HG03196 (cell line): ENCODE results near the gene ATP1B3.
"Not testable (repeated sequence)": the region's sequence is repeated elsewhere in the genome, so short reads cannot be mapped to it uniquely, and the experiment has no call there.

Source experiments
- ATAC-seq: cut with Tn5 transposase; IDR thresholded peaks from one replicate; pipeline ENCODE4 v1.9.1; 2021; ENCODE audit not compliant: unreplicated experiment

The ATP1B3 gene

DNA sequence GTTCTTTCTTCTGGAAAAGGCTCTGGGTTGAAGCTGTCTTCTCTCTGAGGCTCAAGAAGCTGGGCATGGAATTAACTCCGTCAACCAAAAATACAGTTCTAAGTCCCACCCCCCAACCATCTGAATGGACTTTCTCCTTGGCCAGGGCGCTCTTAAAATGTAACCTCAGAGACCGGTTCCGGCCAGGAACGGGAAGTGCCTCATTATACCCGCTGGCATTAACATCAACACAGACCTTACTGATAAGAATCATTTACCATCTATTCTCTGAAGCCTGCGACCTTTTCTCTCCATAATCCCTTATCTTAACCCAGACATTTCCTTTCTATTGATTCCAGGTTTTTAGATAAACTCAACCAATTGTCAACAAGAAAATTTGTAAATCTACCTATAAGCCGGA lies 64.7 kb downstream of the ATP1B3 start:
- ATAC-seq: no peak

DNA sequence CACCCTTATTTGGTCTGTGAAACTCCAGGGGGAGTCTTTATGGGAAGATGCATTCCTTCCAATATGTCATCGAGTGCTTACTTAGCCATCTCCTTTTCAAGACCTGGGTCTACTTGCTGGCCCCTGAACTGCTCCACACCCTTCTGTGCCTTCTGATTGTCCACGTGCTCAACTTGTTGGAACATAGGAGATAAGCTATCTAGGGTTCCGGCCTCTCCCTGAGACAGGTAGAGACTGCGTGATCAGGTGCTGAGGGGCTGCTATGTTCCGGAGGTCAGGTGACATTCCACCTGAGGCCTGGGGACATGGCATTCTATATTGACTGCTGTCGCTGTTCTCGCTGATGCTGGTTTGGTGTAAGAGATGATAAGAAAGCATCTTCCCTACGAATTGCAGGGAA lies 65.6 kb downstream of the ATP1B3 start:
- ATAC-seq: no peak

DNA sequence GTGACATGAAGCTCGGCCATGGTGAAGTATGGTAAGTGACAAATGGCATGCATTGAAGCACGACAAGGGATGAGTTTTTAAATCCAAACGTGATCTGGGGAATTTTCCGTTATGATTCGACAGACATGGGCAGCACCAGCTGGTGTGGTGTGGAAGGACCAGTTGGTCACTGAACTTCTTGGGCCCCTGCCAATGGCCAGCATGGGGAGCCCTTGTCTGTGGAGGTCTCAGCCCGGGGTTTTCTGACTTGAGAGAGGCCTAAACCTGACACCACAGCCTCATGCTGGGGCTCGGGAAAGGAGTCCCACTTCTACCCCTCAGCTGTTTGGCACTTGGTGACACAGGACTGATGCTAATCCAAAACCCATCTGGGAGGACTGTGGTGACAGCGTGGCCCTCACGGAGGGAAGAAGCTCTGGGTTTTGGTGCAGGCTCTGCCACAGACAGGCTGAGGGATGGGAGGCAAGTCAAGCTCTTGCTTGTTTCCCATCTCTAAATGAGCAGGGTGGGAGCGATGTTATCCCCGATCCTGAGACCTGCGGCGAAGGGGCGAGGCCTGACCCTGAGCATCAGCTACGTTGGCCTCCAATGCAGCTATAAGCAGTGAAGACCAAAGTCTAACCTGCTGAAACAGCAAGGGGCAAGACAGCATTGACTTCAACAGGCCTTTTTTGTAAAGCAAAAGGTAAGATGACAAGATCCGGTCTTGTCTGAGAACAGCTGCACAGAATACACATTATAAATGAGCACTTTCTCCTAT lies 69.5 kb downstream of the ATP1B3 start:
- no peak for ATAC-seq

DNA sequence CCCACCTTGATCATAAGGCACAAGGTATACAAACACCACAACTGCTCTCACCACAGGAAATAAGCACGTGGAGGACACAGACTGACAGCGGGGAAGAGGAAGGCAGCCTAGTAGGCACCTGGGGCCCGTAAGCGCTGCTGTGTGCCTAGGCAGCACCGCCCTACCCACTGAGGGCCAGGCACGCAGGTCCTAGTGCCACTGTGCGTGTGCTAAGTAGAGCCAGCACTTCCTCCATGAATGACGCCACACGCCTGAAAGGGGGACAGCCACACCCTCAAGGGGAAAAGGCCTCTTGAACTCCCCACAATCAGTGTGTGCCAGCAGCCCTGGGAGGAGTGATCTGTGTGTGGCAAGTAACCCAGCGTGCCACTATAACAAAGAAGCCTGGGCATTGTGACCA lies 73.0 kb downstream of the ATP1B3 start:
- no peak for ATAC-seq

DNA sequence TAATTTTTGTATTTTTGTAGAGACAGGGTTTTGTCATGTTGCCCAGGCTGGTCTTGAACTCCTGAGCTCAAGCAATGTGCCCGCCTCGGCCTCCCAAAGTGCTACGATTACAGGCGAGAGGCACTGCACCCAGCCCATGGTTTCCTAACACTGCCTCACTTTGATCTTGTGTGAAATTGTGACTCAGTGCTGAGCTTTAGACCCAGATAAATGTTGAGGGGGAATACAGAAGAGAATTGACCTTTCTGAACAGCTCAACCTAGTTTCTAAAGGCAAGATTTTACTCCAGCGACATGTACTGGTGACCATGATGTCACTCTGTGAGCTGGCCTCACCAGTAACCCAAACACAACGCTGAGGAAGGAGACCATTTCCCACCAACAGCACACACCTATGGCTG lies 73.5 kb downstream of the ATP1B3 start:
- no peak for ATAC-seq

DNA sequence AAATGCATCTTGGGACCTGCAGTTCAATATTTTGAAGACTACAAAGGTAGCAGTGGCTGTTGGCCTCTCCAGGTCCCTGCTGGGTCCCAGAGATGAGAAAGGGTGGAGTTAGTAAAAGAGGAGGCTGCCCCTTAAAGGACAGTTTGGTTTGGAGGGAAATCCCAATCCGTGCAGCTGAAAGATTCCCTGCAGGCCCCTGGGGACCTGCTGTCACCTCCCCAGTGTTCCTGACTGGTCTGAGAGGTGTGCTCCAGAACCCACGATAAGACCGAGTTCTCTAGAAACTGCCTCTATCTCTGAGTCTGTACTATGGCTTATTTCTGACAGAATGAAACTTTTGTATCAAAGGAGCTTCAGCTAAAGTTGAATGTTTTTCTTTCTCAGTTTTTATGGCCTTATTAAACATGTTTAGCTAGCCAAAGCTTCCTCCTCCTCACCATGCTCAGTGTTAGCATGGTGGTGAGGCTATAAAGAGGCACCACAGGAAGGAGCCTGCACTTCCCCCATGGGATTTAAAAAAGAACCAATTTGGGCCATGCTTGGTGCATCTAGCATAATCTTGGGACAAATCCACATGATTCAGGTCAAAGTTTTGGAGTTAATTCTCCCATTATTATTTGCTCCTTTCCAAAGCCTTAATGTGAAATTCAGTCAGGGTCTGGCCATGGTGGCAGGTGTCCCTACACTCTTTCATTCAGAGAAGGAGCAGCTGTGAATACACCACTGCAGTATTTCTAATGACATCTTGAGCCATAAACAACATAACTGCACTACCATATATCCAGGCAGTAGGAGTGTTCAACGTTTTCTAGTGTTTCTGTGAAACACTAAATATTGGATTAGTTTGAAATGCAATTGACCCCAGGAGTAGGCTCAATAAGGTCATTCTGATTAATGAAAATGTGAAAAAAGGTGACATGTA lies 74.4 kb downstream of the ATP1B3 start:
- no peak for ATAC-seq

DNA sequence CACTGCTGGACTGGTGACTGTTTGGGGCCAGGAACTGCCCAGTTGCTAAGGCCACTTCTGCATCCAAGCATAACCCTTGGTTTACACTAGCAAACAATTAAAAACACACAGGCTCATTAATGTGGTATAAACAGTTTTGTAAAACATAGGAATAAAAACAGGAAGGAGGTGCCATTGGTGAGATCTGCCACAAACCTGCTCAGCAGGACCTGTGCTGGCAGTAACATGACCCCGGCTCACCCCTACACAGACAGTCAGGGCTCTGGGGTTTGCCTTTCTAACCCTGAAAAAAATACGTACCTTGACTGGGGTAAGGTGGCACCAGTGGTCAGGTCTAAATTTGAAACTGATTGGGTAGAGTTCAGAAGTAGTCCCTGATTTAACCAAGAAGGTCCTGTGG lies 76.2 kb downstream of the ATP1B3 start:
- no peak for ATAC-seq

DNA sequence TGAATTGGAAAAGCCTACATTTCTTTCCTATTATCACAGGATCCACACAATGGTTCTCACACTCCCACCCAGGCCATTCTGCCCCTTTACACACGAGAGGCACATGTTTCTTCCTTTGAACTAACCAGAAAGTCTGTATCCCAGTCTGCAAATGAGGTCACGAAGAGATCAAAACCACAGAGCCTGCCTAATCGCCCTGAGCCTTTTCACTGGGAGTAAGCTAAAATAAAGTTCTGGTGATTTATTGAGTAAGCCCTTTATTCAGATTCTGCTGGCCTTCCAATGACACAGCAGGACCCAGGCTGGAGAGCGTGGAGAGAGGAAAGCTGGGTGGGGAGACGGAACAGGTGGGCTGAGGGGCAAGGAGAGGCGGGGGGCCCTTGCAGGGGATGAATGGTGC lies 78.7 kb downstream of the ATP1B3 start:
- ATAC-seq: no peak

DNA sequence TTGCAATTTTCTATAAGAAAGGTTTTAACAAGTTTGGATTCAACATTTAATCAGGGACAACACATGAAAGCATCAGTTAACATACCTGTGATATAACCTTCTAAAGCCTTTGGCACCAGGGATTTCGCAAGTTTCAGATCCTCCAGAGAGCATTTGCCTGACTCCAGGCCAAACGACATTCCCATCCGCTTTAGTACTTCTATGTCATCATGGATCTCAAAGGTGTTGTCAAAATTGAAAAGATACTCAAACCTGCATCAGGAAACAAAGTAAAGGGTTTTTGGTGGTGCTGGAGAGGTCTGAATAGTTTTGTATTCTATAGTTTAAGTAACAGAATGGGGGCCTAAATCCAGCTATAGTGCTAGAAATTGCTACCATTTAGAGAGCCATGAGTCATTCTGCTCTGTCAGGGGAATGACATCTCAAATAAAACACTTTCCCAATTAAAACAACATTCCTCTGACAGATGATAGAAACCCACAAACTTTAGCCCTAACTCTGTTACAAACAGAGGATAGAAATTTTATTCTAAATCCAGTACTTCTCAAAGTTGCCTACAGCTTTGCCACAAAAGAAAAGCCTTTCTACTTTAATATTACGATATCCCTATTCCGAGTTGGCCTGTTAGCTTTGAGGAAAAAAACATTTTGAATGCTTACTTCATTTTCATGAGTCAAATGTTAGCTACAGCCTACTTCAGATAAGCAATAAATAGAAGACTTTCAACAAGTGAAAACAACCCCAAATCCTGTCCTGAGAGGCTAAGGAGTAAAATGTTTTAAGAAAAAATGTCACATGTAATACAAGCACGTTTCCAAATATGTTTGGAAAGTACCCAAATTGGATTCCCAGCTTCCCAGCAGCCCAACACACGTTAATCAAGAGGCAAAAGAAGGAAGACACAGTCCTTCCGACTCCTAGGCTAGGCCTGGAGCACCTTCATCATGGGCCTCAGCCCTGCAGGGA lies 83.4 kb downstream of the ATP1B3 start:
- ATAC-seq: no peak

DNA sequence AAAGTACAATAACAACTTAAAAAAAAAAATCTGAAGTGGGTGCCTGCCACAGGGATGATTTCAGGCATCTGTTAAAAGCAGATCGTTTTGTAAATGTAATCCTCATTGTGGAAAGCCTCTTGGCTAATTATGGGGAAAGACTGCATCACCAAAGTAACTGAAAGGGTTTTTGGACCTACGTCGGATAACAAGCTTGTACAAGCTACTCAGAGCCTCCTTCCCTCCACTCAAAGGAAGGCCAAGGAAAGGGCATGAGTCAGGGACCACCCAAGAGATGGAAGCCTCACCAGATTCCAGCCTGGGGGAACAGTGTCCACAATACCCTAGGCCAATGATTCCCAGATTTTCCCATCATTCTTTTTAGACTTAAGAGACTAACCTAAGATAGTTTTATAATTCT lies 84.3 kb downstream of the ATP1B3 start:
- no peak for ATAC-seq

DNA sequence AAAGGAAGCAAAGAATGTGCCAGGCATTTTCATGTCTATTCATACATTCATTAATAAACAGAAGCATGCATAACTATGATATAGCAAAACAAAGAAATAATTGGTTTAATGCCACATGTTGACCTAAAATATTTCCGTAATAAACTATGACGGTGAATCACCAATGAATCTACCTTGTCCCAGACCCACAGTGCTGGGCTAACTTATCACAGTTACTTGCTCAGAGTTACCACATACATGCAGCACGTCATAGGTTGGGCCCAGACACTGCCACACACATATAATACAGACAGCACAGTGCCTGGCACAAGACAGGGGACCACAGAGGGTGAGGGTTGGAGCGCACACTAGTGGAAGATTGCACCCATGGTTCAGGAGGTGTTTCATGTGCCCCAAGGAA lies 86.9 kb downstream of the ATP1B3 start:
- ATAC-seq: no peak

DNA sequence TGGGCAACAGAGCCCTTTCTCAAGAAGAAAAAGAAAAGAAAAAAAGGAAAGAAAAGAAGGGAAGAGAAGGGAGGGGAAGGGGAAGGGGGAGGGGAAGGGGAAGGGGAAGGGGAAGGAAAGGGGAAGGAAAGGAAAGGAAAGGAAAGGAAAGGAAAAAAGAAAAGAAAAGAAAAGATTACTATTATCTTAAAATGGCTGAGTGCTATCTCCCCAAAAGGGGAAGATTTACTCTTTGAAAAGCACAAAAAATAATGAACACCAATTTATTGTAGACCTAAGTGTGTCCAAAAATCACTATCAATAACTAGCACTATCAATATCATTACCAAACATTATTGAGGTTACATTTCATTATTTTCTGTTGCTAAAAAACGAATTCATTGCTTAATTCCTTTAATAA lies 89.0 kb downstream of the ATP1B3 start:
- no peak for ATAC-seq

DNA sequence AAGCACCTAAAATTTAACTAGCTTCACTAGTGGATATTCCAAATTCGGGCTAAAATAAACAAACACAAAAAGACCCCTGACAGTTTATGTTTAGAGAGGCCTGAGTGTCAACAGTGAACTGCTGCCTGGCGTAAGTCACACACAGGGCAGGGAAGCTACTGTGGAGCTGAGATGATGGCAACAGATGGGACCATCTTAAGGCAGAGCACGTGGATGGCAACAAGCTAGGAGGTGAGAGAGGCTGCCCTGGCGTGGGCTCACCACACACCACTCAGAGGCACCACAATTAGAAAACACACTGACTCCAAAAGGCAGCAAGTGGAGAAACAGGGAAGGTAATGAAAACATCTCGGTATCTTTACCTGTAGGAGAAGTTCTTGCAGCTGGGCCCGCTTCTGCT lies 93.3 kb downstream of the ATP1B3 start:
- ATAC-seq: no peak

DNA sequence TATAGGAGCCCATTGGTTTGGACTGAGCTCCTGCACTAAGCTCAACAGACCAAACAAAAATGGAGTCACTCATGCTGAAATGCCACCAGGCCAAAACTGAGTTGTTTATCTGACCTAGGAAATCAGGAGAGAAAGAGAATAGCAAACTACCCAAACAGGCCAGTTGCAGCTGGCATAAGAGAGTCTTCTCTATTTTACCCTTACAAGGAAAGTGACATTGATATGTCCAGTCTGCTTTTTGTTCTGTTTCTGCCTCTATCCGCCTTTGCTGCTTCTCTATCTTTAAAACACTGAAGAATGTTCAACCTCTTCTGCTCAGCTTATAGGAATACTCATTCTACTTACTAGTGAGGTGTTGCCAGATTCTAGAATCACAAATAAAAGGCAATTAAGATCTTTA lies 95.1 kb downstream of the ATP1B3 start:
- ATAC-seq: no peak

DNA sequence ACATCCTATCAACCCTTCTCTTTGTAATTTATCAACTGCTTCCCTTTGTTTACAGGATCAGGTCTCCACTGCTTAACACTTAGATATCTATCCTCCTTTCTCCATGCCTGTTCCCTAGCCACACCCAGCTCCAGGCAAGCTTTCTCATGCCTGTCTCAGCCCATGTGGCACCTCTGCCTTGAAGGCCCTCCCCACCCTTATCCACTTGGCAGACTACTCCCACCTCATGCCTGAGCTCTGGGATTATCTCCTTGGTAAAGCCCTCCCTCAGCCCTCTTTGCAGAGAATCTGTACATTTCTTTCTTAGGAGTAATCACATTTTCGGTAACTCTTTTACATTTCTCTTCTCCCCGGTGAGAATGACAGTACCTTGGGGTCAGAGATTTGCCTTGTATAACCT lies 96.0 kb downstream of the ATP1B3 start:
- ATAC-seq: no peak

DNA sequence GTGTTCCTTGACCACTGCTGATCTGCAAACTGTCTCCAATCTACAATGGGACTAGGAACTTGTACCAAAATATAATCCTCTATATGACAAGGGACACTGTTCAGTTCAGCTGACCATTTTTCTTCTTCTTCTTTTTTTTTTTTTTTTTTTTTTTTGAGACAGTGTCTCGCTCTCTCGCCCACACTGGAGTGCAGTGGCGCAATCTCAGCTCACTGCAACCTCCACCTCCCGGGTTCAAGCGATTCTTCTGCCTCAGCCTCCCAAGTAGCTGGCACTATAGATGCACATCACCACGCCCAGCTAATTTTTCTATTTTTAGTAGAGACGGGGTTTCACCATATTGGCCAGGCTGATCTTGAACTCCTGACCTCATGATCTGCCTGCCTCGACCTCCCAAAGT lies 98.3 kb downstream of the ATP1B3 start:
- ATAC-seq: not testable (repeated sequence)
